HAP-1 (cell line): ENCODE results near the gene ZNF559.
"Not testable (repeated sequence)": the region's sequence is repeated elsewhere in the genome, so short reads cannot be mapped to it uniquely, and the experiment has no call there.

Source experiments
- DNase-seq, 2 experiments: peaks; one replicate each; pipeline ENCODE4 v3.0.0-alpha.2; 2016 to 2020; ENCODE audit warnings: low spot score in 2 of 2
- H3K27me3 ChIP-seq: fragments of 250-450 bp; sonication (Bioruptor Pico); 2 replicates; pipeline ENCODE4 v1.5.1; 2020; ENCODE audit warnings: low read depth, mild to moderate bottlenecking, moderate library complexity
- H3K36me3 ChIP-seq: fragments of 250-450 bp; sonication (Bioruptor Pico); replicated peaks from 2 replicates; pipeline ENCODE4 v1.5.1; 2020; ENCODE audit warnings: mild to moderate bottlenecking
- H3K4me1 ChIP-seq: fragments of 250-450 bp; sonication (Bioruptor Pico); 2 replicates; pipeline ENCODE4 v1.5.1; 2020; ENCODE audit warnings: mild to moderate bottlenecking
- H3K4me3 ChIP-seq: fragments of 250-450 bp; sonication (Bioruptor Pico); 2 replicates; pipeline ENCODE4 v1.5.1; 2020; ENCODE audit warnings: mild to moderate bottlenecking, moderate library complexity
- H3K9me3 ChIP-seq: fragments of 250-450 bp; sonication (Bioruptor Pico); 2 replicates; pipeline ENCODE4 v1.5.1; 2020; ENCODE audit warnings: mild to moderate bottlenecking, moderate library complexity
- in situ Hi-C: fragments of 300-500 bp; cut with MboI; formaldehyde crosslinking; loops from 3 replicates; pipeline ENCODE4 v1.14.3; 2020; ENCODE audit warnings: low sequenced_read_pairs, inconsistent platforms, mixed read lengths

ZNF559 gene

GRCh38 chr19:9323919-9324583 lies at the start of gene ZNF559:
Gene ZNF559 (plus strand): TSS chr19:9324179. CDS start chr19:9338550, 14,371 bp downstream.
- no peaks in the 10 kb centered on the region for H3K36me3 ChIP-seq
- H3K4me1 ChIP-seq = peaks cover 3% of the 10 kb centered on the region; the same call in 1 of the 2 replicates
- H3K4me3 ChIP-seq = peak within 1 kb of the TSS; percentile 62
- peaks cover 8% of the 10 kb centered on the region for H3K9me3 ChIP-seq
- in situ Hi-C loops = loop anchor here (25.0 kb wide), 1 partner anchor 463 kb away; no protein-coding TSS in a partner anchor
- H3K27me3 ChIP-seq = no peaks in the 10 kb centered on the region
- DNase-seq = peak; percentile 90 to 95

- DNase-seq, in situ Hi-C loops, H3K4me3 ChIP-seq, H3K36me3 ChIP-seq, H3K9me3 ChIP-seq, H3K27me3 ChIP-seq, H3K4me1 ChIP-seq: not testable (repeated sequence)
These were observed 40.5 kb upstream of the ZNF559 start for GRCh38 chr19:9283485-9283884.

- peaks cover 5% of the 10 kb centered on the region for H3K9me3 ChIP-seq
- in situ Hi-C loops = no loop called here
These were observed 34.6 kb upstream of the ZNF559 start for GRCh38 chr19:9289231-9289884.

GRCh38 chr19:9295411-9295849 lies 28.5 kb upstream of the ZNF559 start:
- peaks cover 22% of the 10 kb centered on the region for H3K36me3 ChIP-seq
- no peak overlapping the region for H3K4me3 ChIP-seq
- DNase-seq = no peak
- H3K27me3 ChIP-seq = no peaks in the 10 kb centered on the region
- in situ Hi-C loops = no loop called here
- H3K4me1 ChIP-seq = no peaks in the 10 kb centered on the region
- peaks cover 17% of the 10 kb centered on the region for H3K9me3 ChIP-seq

More at GRCh38 chr19:9289231-9289884, 34.6 kb upstream of the ZNF559 start:
- H3K36me3 ChIP-seq = no peaks in the 10 kb centered on the region
- H3K4me1 ChIP-seq = no peaks in the 10 kb centered on the region
- no peak for DNase-seq
- H3K27me3 ChIP-seq = no peaks in the 10 kb centered on the region
- no peak overlapping the region for H3K4me3 ChIP-seq

- Histone ChIP-seq H3K27me3 (no peaks in the 10 kb centered on the region), H3K4me3 (no peak overlapping the region), H3K36me3 (peaks cover 28% of the 10 kb centered on the region), H3K9me3 (peaks cover 17% of the 10 kb centered on the region), H3K4me1 (no peaks in the 10 kb centered on the region)
- no peak for DNase-seq
- in situ Hi-C loops = no loop called here
These were observed 27.6 kb upstream of the ZNF559 start for GRCh38 chr19:9296336-9296735.

GRCh38 chr19:9306443-9306842 lies 17.5 kb upstream of the ZNF559 start:
- in situ Hi-C loops = loop anchor here (25.0 kb wide), 1 partner anchor 481 kb away; no protein-coding TSS in a partner anchor
- H3K36me3 ChIP-seq = peaks cover 3% of the 10 kb centered on the region; the same call in 1 of the 2 replicates

GRCh38 chr19:9308091-9308770 lies 15.7 kb upstream of the ZNF559 start:
- DNase-seq = no peak
- Histone ChIP-seq H3K4me3 (peak overlapping the region; percentile 82), H3K4me1 (no peaks in the 10 kb centered on the region), H3K9me3 (no peaks in the 10 kb centered on the region), H3K27me3 (no peaks in the 10 kb centered on the region), H3K36me3 (0 out of 2 replicates have a peak, but pooled peaks cover 3% of the 10 kb centered on the region)
- in situ Hi-C loops = loop anchor here (25.0 kb wide), 1 partner anchor 479 kb away; no protein-coding TSS in a partner anchor

More at GRCh38 chr19:9306443-9306842, 17.5 kb upstream of the ZNF559 start:
- no peaks in the 10 kb centered on the region for H3K4me1 ChIP-seq
- no peak for DNase-seq
- no peaks in the 10 kb centered on the region for H3K27me3 ChIP-seq
- no peaks in the 10 kb centered on the region for H3K9me3 ChIP-seq
- no peak overlapping the region for H3K4me3 ChIP-seq

- Histone ChIP-seq H3K4me1 (no peaks in the 10 kb centered on the region), H3K36me3 (0 out of 2 replicates have a peak, but pooled peaks cover 3% of the 10 kb centered on the region), H3K27me3 (no peaks in the 10 kb centered on the region), H3K4me3 (peak within 1 kb of the TSS; percentile 82), H3K9me3 (no peaks in the 10 kb centered on the region)
- DNase-seq = peak; percentile 93 to 99
- in situ Hi-C loops = loop anchor here (25.0 kb wide), 1 partner anchor 478 kb away; no protein-coding TSS in a partner anchor
These were observed 14.6 kb upstream of the ZNF559 start, which contains the start of gene ZNF699 for GRCh38 chr19:9309139-9309973. Gene ZNF699 (minus strand): TSS chr19:9309838. CDS start chr19:9305119, 4,719 bp downstream.

GRCh38 chr19:9309974-9310446 lies 14.0 kb upstream of the ZNF559 start:
- Histone ChIP-seq H3K9me3 (no peaks in the 10 kb centered on the region), H3K4me3 (peak overlapping the region; percentile 82), H3K4me1 (no peaks in the 10 kb centered on the region), H3K27me3 (no peaks in the 10 kb centered on the region), H3K36me3 (0 out of 2 replicates have a peak, but pooled peaks cover 3% of the 10 kb centered on the region)
- DNase-seq = peak; percentile 74 to 97
- in situ Hi-C loops = loop anchor here (25.0 kb wide), 1 partner anchor 477 kb away; no protein-coding TSS in a partner anchor

- no peaks in the 10 kb centered on the region for H3K9me3 ChIP-seq
- no peak for DNase-seq
- H3K36me3 ChIP-seq = 0 out of 2 replicates have a peak, but pooled peaks cover 3% of the 10 kb centered on the region
- H3K4me3 ChIP-seq = no peak overlapping the region
- in situ Hi-C loops = loop anchor here (25.0 kb wide), 1 partner anchor 474 kb away; no protein-coding TSS in a partner anchor
- no peaks in the 10 kb centered on the region for H3K27me3 ChIP-seq
- H3K4me1 ChIP-seq = no peaks in the 10 kb centered on the region
These were observed 10.2 kb upstream of the ZNF559 start for GRCh38 chr19:9313756-9314155.

GRCh38 chr19:9321338-9321737 lies 2.6 kb upstream of the ZNF559 start:
- in situ Hi-C loops = loop anchor here (25.0 kb wide), 1 partner anchor 466 kb away; no protein-coding TSS in a partner anchor
- Histone ChIP-seq H3K4me1 (peaks cover 3% of the 10 kb centered on the region; the same call in 1 of the 2 replicates), H3K36me3 (no peaks in the 10 kb centered on the region), H3K4me3 (no peak overlapping the region), H3K9me3 (peaks cover 8% of the 10 kb centered on the region), H3K27me3 (no peaks in the 10 kb centered on the region)
- no peak for DNase-seq

- in situ Hi-C loops = loop anchor here (25.0 kb wide), 1 partner anchor 466 kb away; no protein-coding TSS in a partner anchor
These were observed 2.2 kb upstream of the ZNF559 start for GRCh38 chr19:9321756-9322155.

More at GRCh38 chr19:9321756-9322155, 2.2 kb upstream of the ZNF559 start:
- H3K27me3 ChIP-seq, DNase-seq, H3K4me3 ChIP-seq, H3K9me3 ChIP-seq, H3K4me1 ChIP-seq, H3K36me3 ChIP-seq: not testable (repeated sequence)
